Right lobe of liver (tissue), 4 donors: ENCODE measurements around the gene GTF3C1.
"Not testable (repeated sequence)": the region's sequence is repeated elsewhere in the genome, so short reads cannot be mapped to it uniquely, and the experiment has no call there.

Experiments used
- POLR2A ChIP-seq: fragments of 450-650 bp; IDR thresholded peaks from one replicate; pipeline ENCODE4 v1.6.1; 2017; ENCODE audit warnings: antibody characterized with exemption, mild to moderate bottlenecking
- TF ChIP-seq, protein P1 (sequence below), 4 donors: fragments of 200-600 bp in 3 of 4; fragments of 450-650 bp in 1 of 4; IDR thresholded peaks; one replicate each; pipeline versions ENCODE4 v1.5.1 to v1.8.0; 2016 to 2022; ENCODE audit warnings: antibody characterized with exemption in 4 of 4, mild to moderate bottlenecking in 2 of 4
- donor health status: DM: no; HTN: no; CAD: no.
- donor health status: DM: no; HTN: no; CAD: no.
- donor health status: DM: no; HTN: yes; CAD: no.

GRCh38 chr16:27433191-27433590, 116.5 kb downstream of the GTF3C1 start:
- TF ChIP-seq, protein P1, sequence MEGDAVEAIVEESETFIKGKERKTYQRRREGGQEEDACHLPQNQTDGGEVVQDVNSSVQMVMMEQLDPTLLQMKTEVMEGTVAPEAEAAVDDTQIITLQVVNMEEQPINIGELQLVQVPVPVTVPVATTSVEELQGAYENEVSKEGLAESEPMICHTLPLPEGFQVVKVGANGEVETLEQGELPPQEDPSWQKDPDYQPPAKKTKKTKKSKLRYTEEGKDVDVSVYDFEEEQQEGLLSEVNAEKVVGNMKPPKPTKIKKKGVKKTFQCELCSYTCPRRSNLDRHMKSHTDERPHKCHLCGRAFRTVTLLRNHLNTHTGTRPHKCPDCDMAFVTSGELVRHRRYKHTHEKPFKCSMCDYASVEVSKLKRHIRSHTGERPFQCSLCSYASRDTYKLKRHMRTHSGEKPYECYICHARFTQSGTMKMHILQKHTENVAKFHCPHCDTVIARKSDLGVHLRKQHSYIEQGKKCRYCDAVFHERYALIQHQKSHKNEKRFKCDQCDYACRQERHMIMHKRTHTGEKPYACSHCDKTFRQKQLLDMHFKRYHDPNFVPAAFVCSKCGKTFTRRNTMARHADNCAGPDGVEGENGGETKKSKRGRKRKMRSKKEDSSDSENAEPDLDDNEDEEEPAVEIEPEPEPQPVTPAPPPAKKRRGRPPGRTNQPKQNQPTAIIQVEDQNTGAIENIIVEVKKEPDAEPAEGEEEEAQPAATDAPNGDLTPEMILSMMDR (IDR thresholded peaks at IDR 0.05), result not testable (repeated sequence)
- not testable (repeated sequence) for TF ChIP-seq POLR2A
